Measurements from ENCODE around the gene TENM4. TPM values are rescaled to one million over a fixed set of nuclear protein-coding genes. Genes with fewer than 3 reads are reported as not detected.

TENM4 gene
- total RNA-seq, 2 experiments from 2014 or later: not detected

DNA sequence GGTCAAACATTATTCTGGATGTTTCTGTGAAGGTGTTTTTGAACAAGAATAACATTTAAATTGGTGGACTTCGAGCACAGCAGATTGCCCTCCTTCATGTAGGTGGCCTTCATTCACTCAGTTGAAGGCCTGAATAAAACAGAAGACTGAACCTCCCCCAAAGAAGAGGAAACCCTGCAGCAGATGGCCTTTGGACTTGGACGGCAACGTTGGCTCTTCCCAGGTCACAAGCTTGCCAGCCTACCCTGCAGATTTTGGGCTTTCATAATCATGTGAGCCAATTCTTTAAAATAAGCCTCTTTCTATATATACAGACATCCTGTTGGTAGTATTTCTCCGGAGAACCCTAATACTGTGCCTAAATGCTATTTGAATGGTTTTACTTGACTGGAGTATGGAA, 434.0 kb downstream of the TENM4 start:
- ChIA-PET POLR2A (no interaction called here), CTCF (no interaction called here)
- Mint-ChIP-seq H3K27ac (no peak overlapping the region), H3K4me3 (no peak overlapping the region), H3K27me3 (no peaks in the 10 kb centered on the region), H3K36me3 (ENCODE audit: low read depth) (no peaks in the 10 kb centered on the region), H3K4me1 (ENCODE audit: low read depth) (no peaks in the 10 kb centered on the region), H3K9me3 (peaks cover 14% of the 10 kb centered on the region)
- no peak for ATAC-seq
- DNase-seq: no peak
- intact Hi-C loops (cut with micrococcal nuclease): no loop called here
- TF ChIP-seq, protein P1, sequence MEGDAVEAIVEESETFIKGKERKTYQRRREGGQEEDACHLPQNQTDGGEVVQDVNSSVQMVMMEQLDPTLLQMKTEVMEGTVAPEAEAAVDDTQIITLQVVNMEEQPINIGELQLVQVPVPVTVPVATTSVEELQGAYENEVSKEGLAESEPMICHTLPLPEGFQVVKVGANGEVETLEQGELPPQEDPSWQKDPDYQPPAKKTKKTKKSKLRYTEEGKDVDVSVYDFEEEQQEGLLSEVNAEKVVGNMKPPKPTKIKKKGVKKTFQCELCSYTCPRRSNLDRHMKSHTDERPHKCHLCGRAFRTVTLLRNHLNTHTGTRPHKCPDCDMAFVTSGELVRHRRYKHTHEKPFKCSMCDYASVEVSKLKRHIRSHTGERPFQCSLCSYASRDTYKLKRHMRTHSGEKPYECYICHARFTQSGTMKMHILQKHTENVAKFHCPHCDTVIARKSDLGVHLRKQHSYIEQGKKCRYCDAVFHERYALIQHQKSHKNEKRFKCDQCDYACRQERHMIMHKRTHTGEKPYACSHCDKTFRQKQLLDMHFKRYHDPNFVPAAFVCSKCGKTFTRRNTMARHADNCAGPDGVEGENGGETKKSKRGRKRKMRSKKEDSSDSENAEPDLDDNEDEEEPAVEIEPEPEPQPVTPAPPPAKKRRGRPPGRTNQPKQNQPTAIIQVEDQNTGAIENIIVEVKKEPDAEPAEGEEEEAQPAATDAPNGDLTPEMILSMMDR (IDR thresholded peaks at IDR 0.05): no peak

- POLR2A ChIA-PET: no interaction called here
- H3K36me3 Mint-ChIP-seq (ENCODE audit: low read depth): no peaks in the 10 kb centered on the region
- H3K4me1 Mint-ChIP-seq (ENCODE audit: low read depth): no peaks in the 10 kb centered on the region
- CTCF ChIA-PET: no interaction called here
- TF ChIP-seq, protein P1 (IDR thresholded peaks at IDR 0.05): no peak
- H3K9me3 Mint-ChIP-seq: peaks cover 10% of the 10 kb centered on the region
- ATAC-seq (no peak), DNase-seq (no peak)
- intact Hi-C loops (cut with micrococcal nuclease): no loop called here
- H3K27ac Mint-ChIP-seq: no peak overlapping the region
- peaks cover 4% of the 10 kb centered on the region for H3K27me3 Mint-ChIP-seq
- no peak overlapping the region for H3K4me3 Mint-ChIP-seq
Observed at GRCh38 chr11:78996007-78996406, 444.8 kb downstream of the TENM4 start.

GRCh38 chr11:78995171-78995570, 445.7 kb downstream of the TENM4 start:
- Mint-ChIP-seq H3K4me3 (no peak overlapping the region), H3K36me3 (ENCODE audit: low read depth) (no peaks in the 10 kb centered on the region), H3K27ac (no peak overlapping the region), H3K4me1 (ENCODE audit: low read depth) (no peaks in the 10 kb centered on the region), H3K9me3 (peaks cover 10% of the 10 kb centered on the region), H3K27me3 (peaks cover 4% of the 10 kb centered on the region)
- DNase-seq (no peak), ATAC-seq (no peak)
- CTCF ChIA-PET: no interaction called here
- TF ChIP-seq, protein P1 (IDR thresholded peaks at IDR 0.05): no peak
- intact Hi-C loops (cut with micrococcal nuclease): no loop called here
- POLR2A ChIA-PET: no interaction called here

DNA sequence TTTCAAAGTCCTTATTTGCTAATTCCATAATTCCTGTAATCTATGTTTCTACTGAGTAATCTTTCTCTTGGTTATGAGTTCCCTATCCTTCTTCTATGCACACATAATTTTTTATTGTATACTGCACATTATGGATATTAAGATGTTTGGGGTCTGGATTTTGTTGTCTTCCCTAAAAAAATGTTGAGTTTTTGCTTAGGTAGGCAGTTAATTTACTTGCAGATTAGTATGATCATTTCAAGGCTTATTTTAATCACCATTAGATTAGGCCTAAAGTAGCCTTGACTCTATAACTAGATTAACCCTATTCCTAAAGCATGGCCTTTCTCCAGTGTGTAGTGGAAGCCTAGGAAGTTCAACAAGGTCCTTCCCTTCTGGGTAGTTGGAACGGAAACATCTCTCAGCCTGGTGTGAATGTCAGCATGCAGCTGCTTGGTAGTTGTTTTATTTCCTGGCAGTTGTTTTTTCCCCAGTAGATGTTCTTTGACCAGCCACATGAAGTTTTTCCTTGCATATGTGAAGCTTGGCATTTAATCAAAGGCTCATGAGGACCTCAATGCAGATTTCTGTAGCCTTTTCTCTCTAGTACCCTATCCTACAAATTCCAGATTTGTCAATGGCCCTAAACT, 446.9 kb downstream of the TENM4 start:
- TF ChIP-seq, protein P1 (IDR thresholded peaks at IDR 0.05): no peak
- Mint-ChIP-seq H3K36me3 (ENCODE audit: low read depth) (no peaks in the 10 kb centered on the region), H3K27ac (no peak overlapping the region), H3K4me3 (no peak overlapping the region), H3K4me1 (ENCODE audit: low read depth) (no peaks in the 10 kb centered on the region), H3K9me3 (peaks cover 2% of the 10 kb centered on the region), H3K27me3 (peaks cover 4% of the 10 kb centered on the region)
- CTCF ChIA-PET: no interaction called here
- no peak for ATAC-seq
- no peak for DNase-seq
- POLR2A ChIA-PET: no interaction called here
- intact Hi-C loops (cut with micrococcal nuclease): no loop called here

- ChIA-PET CTCF (no interaction called here), POLR2A (interaction anchor here (0.6 kb wide), 1 partner anchor 212 kb away, joined by 3 read pairs; no protein-coding TSS in a partner anchor)
- TF ChIP-seq, protein P1 (IDR thresholded peaks at IDR 0.05): no peak
- Mint-ChIP-seq H3K27ac (no peak overlapping the region), H3K4me1 (ENCODE audit: low read depth) (no peaks in the 10 kb centered on the region), H3K9me3 (no peaks in the 10 kb centered on the region), H3K36me3 (ENCODE audit: low read depth) (no peaks in the 10 kb centered on the region), H3K27me3 (peaks cover 3% of the 10 kb centered on the region), H3K4me3 (no peak overlapping the region)
- ATAC-seq (no peak), DNase-seq (no peak)
- intact Hi-C loops (cut with micrococcal nuclease): no loop called here
Observed at GRCh38 chr11:78991681-78992080, 449.1 kb downstream of the TENM4 start.

Data from activated CD8-positive, alpha-beta T cell treated with anti-CD3 and anti-CD28 coated beads for 36 hours (primary cell).